IgD-negative memory B cell (primary cell): ENCODE data around the gene VCY. TPM values are rescaled to one million over a fixed set of nuclear protein-coding genes. Genes with fewer than 3 reads are reported as not detected.
"Not testable (repeated sequence)": the region's sequence is repeated elsewhere in the genome, so short reads cannot be mapped to it uniquely, and the experiment has no call there.

Experiments
- H3K27ac Mint-ChIP-seq, 3 donors: one replicate each; pipeline ENCODE4 v1.8.0; 2020 to 2022; ENCODE audit warnings: mild to moderate bottlenecking in 3 of 3, mixed read lengths in 3 of 3, moderate library complexity in 1 of 3
- H3K27me3 Mint-ChIP-seq: one replicate; pipeline ENCODE4 v1.8.0; 2021; ENCODE audit warnings: mixed read lengths
- H3K36me3 Mint-ChIP-seq: one replicate; pipeline ENCODE4 v1.8.0; 2020; ENCODE audit warnings: mild to moderate bottlenecking, mixed read lengths
- H3K4me1 Mint-ChIP-seq, 3 donors: one replicate each; pipeline ENCODE4 v1.8.0; 2020 to 2022; ENCODE audit warnings: mixed read lengths in 3 of 3, mild to moderate bottlenecking in 1 of 3
- H3K4me3 Mint-ChIP-seq, 4 donors: one replicate each; pipeline ENCODE4 v1.8.0; 2020 to 2022; ENCODE audit warnings: mild to moderate bottlenecking in 4 of 4, mixed read lengths in 4 of 4, moderate library complexity in 3 of 4
- H3K9me3 Mint-ChIP-seq, 3 donors: one replicate each; pipeline ENCODE4 v1.8.0; 2020 to 2021; ENCODE audit warnings: mixed read lengths in 3 of 3, mild to moderate bottlenecking in 1 of 3
- polyA plus RNA-seq: library from polyadenylated mRNA; unstranded; fragments of 300-500 nt; fragmentation: Illumina TruSeq; gene quantifications from one replicate; pipeline ENCODE4 v1.2.3, GENCODE V29; 2021

The VCY gene
- not detected for polyA plus RNA-seq

DNA sequence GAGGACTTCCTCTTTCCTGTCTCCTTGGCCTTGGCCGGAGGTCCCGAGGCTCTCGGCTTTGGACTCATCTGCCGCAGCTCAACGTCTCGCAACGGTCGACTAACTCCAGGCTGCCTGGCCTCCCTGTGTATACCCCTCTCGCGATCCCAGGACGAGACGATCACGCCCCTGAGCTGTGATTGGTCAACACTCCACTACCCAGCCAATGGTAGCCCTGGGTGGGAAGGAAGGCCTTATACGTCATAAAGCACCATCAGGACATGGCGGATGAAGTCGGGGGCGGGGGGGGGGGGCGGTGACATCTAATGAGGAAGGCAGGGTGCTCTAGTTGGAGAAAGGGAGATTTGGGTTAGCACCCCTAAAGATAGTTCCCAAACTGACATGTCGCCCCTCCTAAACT is at the start of gene VCY:
Gene VCY (minus strand): TSS at position 101 of the 400 bp plus-strand sequence. CDS start 33 bp downstream, at position 68.
- H3K27me3 Mint-ChIP-seq, H3K4me1 Mint-ChIP-seq, H3K4me3 Mint-ChIP-seq, H3K27ac Mint-ChIP-seq, H3K9me3 Mint-ChIP-seq, H3K36me3 Mint-ChIP-seq: not testable (repeated sequence)

DNA sequence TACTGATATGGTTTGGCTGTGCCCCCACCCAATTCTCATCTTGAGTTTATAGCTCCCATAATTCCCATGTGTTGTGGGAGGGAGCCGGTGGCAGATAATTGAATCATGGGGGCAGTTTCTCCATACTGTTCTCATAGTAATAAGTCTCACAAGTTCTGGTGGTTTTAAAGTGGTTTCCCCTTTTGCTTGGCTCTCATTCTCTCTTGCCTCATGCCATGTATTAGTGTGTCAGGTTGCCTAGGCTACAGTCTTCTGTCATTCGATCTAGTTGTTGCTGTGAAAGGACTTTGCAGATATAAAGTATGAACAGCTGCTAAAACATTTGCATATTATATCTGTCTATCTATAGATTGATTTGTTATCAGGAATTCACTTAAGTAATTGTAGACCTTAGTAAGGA is 44.1 kb upstream of the VCY start:
- H3K4me1 Mint-ChIP-seq, H3K27me3 Mint-ChIP-seq, H3K4me3 Mint-ChIP-seq, H3K36me3 Mint-ChIP-seq, H3K9me3 Mint-ChIP-seq, H3K27ac Mint-ChIP-seq: not testable (repeated sequence)

DNA sequence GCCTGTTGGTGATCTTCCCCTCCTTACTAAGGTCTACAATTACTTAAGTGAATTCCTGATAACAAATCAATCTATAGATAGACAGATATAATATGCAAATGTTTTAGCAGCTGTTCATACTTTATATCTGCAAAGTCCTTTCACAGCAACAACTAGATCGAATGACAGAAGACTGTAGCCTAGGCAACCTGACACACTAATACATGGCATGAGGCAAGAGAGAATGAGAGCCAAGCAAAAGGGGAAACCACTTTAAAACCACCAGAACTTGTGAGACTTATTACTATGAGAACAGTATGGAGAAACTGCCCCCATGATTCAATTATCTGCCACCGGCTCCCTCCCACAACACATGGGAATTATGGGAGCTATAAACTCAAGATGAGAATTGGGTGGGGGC is 25.6 kb upstream of the VCY start:
- not testable (repeated sequence) for H3K4me1 Mint-ChIP-seq, H3K9me3 Mint-ChIP-seq, H3K27me3 Mint-ChIP-seq, H3K27ac Mint-ChIP-seq, H3K4me3 Mint-ChIP-seq, H3K36me3 Mint-ChIP-seq

DNA sequence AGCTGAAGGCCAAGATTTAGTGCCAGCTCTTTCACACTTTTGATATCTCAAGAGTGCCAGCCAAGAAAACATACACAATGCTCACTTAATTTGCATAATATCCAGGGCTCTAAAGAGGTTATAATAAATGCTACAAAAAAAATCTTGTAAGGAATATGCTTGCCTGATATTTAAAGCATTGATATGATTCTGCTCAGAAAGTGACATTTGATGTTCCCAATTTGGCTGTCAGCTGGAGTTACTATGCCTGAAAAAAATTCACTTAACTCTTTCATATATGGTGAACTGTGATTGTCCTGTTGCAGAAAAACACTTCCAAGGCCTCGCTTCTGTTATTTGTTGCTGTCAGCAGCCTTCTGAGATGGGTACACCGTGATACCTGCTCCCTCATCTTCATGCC is 43.9 kb downstream of the VCY start:
- H3K4me1 Mint-ChIP-seq, H3K4me3 Mint-ChIP-seq, H3K36me3 Mint-ChIP-seq, H3K27ac Mint-ChIP-seq, H3K27me3 Mint-ChIP-seq, H3K9me3 Mint-ChIP-seq: not testable (repeated sequence)

Other genes with a start within 250 kb of the VCY start
- not detected for gene VCY1B, start 69.8 kb upstream of the VCY start, polyA plus RNA-seq